Fibroblast of pulmonary artery (primary cell): ENCODE results near the gene CALHM2.

ENCODE experiments used
- DNase-seq: peaks from one replicate; pipeline ENCODE4 v3.0.0-alpha.2; 2010; ENCODE audit warnings: low read depth
- H3K4me3 ChIP-seq: replicated peaks from 2 replicates; pipeline ENCODE4 v1.5.1; 2011; ENCODE audit warnings: low read depth, mild to moderate bottlenecking, control low read depth, low read length, moderate library complexity
- CTCF ChIP-seq: IDR thresholded peaks from 2 replicates; pipeline ENCODE4 v1.5.1; 2011; ENCODE audit warnings: mild to moderate bottlenecking, control low read depth, low read length, inconsistent platforms; ENCODE audit errors: missing control alignments

Gene CALHM2

GRCh38 chr10:103444478-103444877 lies 7.7 kb downstream of the CALHM2 start:
- TF ChIP-seq CTCF: no peak
- no peak for DNase-seq
- no peak overlapping the region for H3K4me3 ChIP-seq

GRCh38 chr10:103443475-103444185 lies 8.5 kb downstream of the CALHM2 start:
- no peak for DNase-seq
- TF ChIP-seq CTCF: no peak
- H3K4me3 ChIP-seq: no peak overlapping the region

GRCh38 chr10:103442031-103442461 lies 10.1 kb downstream of the CALHM2 start:
- peak; percentile 88 for DNase-seq
- H3K4me3 ChIP-seq: no peak overlapping the region
- no peak for TF ChIP-seq CTCF

GRCh38 chr10:103441611-103442010 lies 10.6 kb downstream of the CALHM2 start:
- no peak for TF ChIP-seq CTCF
- H3K4me3 ChIP-seq: no peak overlapping the region
- DNase-seq: no peak

- DNase-seq: peak; percentile 17
- no peak overlapping the region for H3K4me3 ChIP-seq
These were observed 11.0 kb downstream of the CALHM2 start for GRCh38 chr10:103441206-103441605.

GRCh38 chr10:103440416-103440815 lies 11.8 kb downstream of the CALHM2 start:
- TF ChIP-seq CTCF: no peak
- no peak overlapping the region for H3K4me3 ChIP-seq
- no peak for DNase-seq

More at GRCh38 chr10:103441206-103441605, 11.0 kb downstream of the CALHM2 start:
- no peak for TF ChIP-seq CTCF

- H3K4me3 ChIP-seq: no peak overlapping the region
- TF ChIP-seq CTCF: no peak
- DNase-seq: no peak
These were observed 12.4 kb downstream of the CALHM2 start for GRCh38 chr10:103439776-103440175.
